Esophagus muscularis mucosa (tissue), 4 donors: ENCODE results near the gene EPHB1. TPM values are rescaled to one million over a fixed set of nuclear protein-coding genes. Genes with fewer than 3 reads are reported as not detected.
"Not testable (repeated sequence)": the region's sequence is repeated elsewhere in the genome, so short reads cannot be mapped to it uniquely, and the experiment has no call there.

Source experiments
- DNase-seq: peaks from one replicate; pipeline ENCODE4 v3.0.0-alpha.2; 2017; ENCODE audit errors: extremely low spot score
- H3K27ac ChIP-seq, 4 donors: fragments of 200-600 bp; sonication (generic); replicated peaks in 1 of 4; 1 replicate in 3 of 4; 2 replicates in 1 of 4; pipeline ENCODE4 v1.5.1; 2016 to 2019; ENCODE audit warnings: mild to moderate bottlenecking in 1 of 4
- H3K27me3 ChIP-seq, 4 donors: fragments of 200-600 bp; sonication (generic); one replicate each; pipeline versions ENCODE4 v1.5.1 to v1.6.0; 2016 to 2019
- H3K36me3 ChIP-seq, 4 donors: fragments of 200-600 bp; sonication (generic); one replicate each; pipeline ENCODE4 v1.5.1; 2016 to 2019
- H3K4me1 ChIP-seq, 4 donors: fragments of 200-600 bp; sonication (generic); one replicate each; pipeline ENCODE4 v1.5.1; 2016 to 2019
- H3K4me3 ChIP-seq, 4 donors: fragments of 200-600 bp; sonication (generic); 1 replicate in 2 of 4; 2 replicates in 2 of 4; pipeline ENCODE4 v1.5.1; 2016 to 2019; ENCODE audit warnings: mild to moderate bottlenecking in 4 of 4, moderate library complexity in 1 of 4
- H3K9me3 ChIP-seq, 4 donors: fragments of 200-600 bp; sonication (generic); 1 replicate in 3 of 4; 2 replicates in 1 of 4; pipeline ENCODE4 v1.5.1; 2016 to 2019
- CTCF ChIP-seq, 3 experiments: fragments of 200-600 bp in 2 of 3; fragments of 450-650 bp in 1 of 3; sonication (generic) in 2 of 3; IDR thresholded peaks; one replicate each; pipeline ENCODE4 v1.5.1; 2017 to 2019; ENCODE audit warnings: antibody characterized with exemption in 3 of 3, mild to moderate bottlenecking in 2 of 3, moderate library complexity in 1 of 3
- EP300 ChIP-seq: sonication (generic); formaldehyde crosslinking; IDR thresholded peaks from one replicate; pipeline ENCODE4 v1.6.1; 2017; ENCODE audit warnings: antibody characterized with exemption
- POLR2A ChIP-seq: fragments of 450-650 bp; IDR thresholded peaks from one replicate; pipeline ENCODE4 v1.6.1; 2017; ENCODE audit warnings: antibody characterized with exemption, moderate library complexity, mild to moderate bottlenecking, low read depth
- POLR2AphosphoS5 ChIP-seq, 2 donors: sonication (generic); formaldehyde crosslinking; IDR thresholded peaks; one replicate each; pipeline ENCODE4 v1.6.1; 2017; ENCODE audit warnings: antibody characterized with exemption in 2 of 2
- WGBS: methylation state at CpG from one replicate; pipeline ENCODE4 v1.1.5; 2018; 5-methylcytosine and 5-hydroxymethylcytosine counted together
- intact Hi-C: fragments of 100-400 bp; cut with DNase I; formaldehyde crosslinking; loops from one replicate; pipeline ENCODE4 v1.15.1; 2023
- total RNA-seq, 4 donors: library from RNA; depleted of rRNA; stranded (reverse); fragments of >200 nt; gene quantifications; one replicate each; pipeline versions ENCODE4 v1.1.0 to v1.2.1, GENCODE V29; 2016

The EPHB1 gene
- total RNA-seq, 4 donors from 2014 or later = under 0.01 to 6.1 (median 2.8) TPM

GRCh38 chr3:135109681-135110080 is 314.6 kb downstream of the EPHB1 start:
- no peak for DNase-seq
- no peaks in the 10 kb centered on the region for H3K4me1 ChIP-seq
- H3K27me3 ChIP-seq = no peaks in the 10 kb centered on the region
- 75% methylated on average over 8 of the region's 8 CpGs for WGBS
- intact Hi-C loops = no loop called here
- H3K27ac ChIP-seq = no peak overlapping the region
- no peak for TF ChIP-seq EP300
- TF ChIP-seq POLR2A = no peak
- TF ChIP-seq POLR2AphosphoS5 (IDR thresholded peaks at IDR 0.05) = no peak
- H3K36me3 ChIP-seq = peaks cover 0 to 4% (median 0%) of the 10 kb centered on the region in 4 donors
- H3K9me3 ChIP-seq = no peaks in the 10 kb centered on the region
- no peak overlapping the region for H3K4me3 ChIP-seq

GRCh38 chr3:135114551-135114950 is 319.5 kb downstream of the EPHB1 start:
- H3K27me3 ChIP-seq, H3K4me3 ChIP-seq, H3K36me3 ChIP-seq, H3K27ac ChIP-seq, DNase-seq, H3K9me3 ChIP-seq, H3K4me1 ChIP-seq, intact Hi-C loops: not testable (repeated sequence)
- WGBS = 90% methylated on average over 4 of the region's 4 CpGs

GRCh38 chr3:135117977-135118376 is 322.9 kb downstream of the EPHB1 start:
- TF ChIP-seq POLR2A (no peak), CTCF (IDR thresholded peaks at IDR 0.05) (no peak), EP300 (no peak), POLR2AphosphoS5 (IDR thresholded peaks at IDR 0.05) (no peak)
- intact Hi-C loops = no loop called here
- no peak overlapping the region for H3K27ac ChIP-seq
- H3K27me3 ChIP-seq = no peaks in the 10 kb centered on the region
- DNase-seq = no peak
- H3K9me3 ChIP-seq = no peaks in the 10 kb centered on the region
- H3K4me1 ChIP-seq = no peaks in the 10 kb centered on the region
- no peaks in the 10 kb centered on the region for H3K36me3 ChIP-seq
- WGBS = 95% methylated on average over 3 of the region's 5 CpGs
- no peak overlapping the region for H3K4me3 ChIP-seq

GRCh38 chr3:135118792-135119191 is 323.7 kb downstream of the EPHB1 start:
- no peak overlapping the region for H3K4me3 ChIP-seq
- TF ChIP-seq POLR2A (no peak), POLR2AphosphoS5 (IDR thresholded peaks at IDR 0.05) (no peak), EP300 (no peak), CTCF (IDR thresholded peaks at IDR 0.05) (no peak)
- H3K27ac ChIP-seq = no peak overlapping the region
- H3K36me3 ChIP-seq = no peaks in the 10 kb centered on the region
- H3K27me3 ChIP-seq = no peaks in the 10 kb centered on the region
- no peaks in the 10 kb centered on the region for H3K9me3 ChIP-seq
- DNase-seq = no peak
- intact Hi-C loops = no loop called here
- WGBS = 81% methylated on average over 2 of the region's 2 CpGs
- H3K4me1 ChIP-seq = no peaks in the 10 kb centered on the region

- Histone ChIP-seq H3K9me3 (no peaks in the 10 kb centered on the region), H3K27me3 (no peaks in the 10 kb centered on the region), H3K27ac (no peak overlapping the region), H3K36me3 (no peaks in the 10 kb centered on the region), H3K4me1 (no peaks in the 10 kb centered on the region), H3K4me3 (no peak overlapping the region)
- intact Hi-C loops = no loop called here
- TF ChIP-seq EP300 (no peak), POLR2AphosphoS5 (IDR thresholded peaks at IDR 0.05) (no peak), POLR2A (no peak), CTCF (IDR thresholded peaks at IDR 0.05) (no peak)
- WGBS = 78% methylated on average over 2 of the region's 2 CpGs
- no peak for DNase-seq
These were observed 330.2 kb downstream of the EPHB1 start for GRCh38 chr3:135125171-135125801.

- intact Hi-C loops = no loop called here
- DNase-seq = no peak
- 80% methylated on average over 5 of the region's 5 CpGs for WGBS
- Histone ChIP-seq H3K36me3 (peaks cover 0 to 3% (median 0%) of the 10 kb centered on the region in 4 donors), H3K27ac (no peak overlapping the region), H3K4me1 (no peaks in the 10 kb centered on the region), H3K27me3 (no peaks in the 10 kb centered on the region), H3K9me3 (no peaks in the 10 kb centered on the region), H3K4me3 (no peak overlapping the region)
- TF ChIP-seq CTCF (IDR thresholded peaks at IDR 0.05) (no peak), POLR2AphosphoS5 (IDR thresholded peaks at IDR 0.05) (no peak), EP300 (no peak), POLR2A (no peak)
These were observed 332.9 kb downstream of the EPHB1 start for GRCh38 chr3:135127946-135128470.
